HCT116 (cell line): ENCODE results near the gene TDP1. TPM values are rescaled to one million over a fixed set of nuclear protein-coding genes. Genes with fewer than 3 reads are reported as not detected.

Source experiments
- ATAC-seq: fragments of 200-7000 bp; cut with Tn5 transposase; 2 replicates; pipeline ENCODE4 v1.9.1; 2020; ENCODE audit warnings: mild to moderate bottlenecking, moderate library complexity
- BruUV-seq: library from RNA; stranded (reverse); fragments of 400-500 nt; replicated peaks from 2 replicates; lab custom pipeline; 2021; lab: Mats Ljungman, UMichigan
- CTCF ChIA-PET: fragments of 300-600 bp; sonication (Branson Sonifier 250); formaldehyde crosslinking; loops from one replicate; lab custom pipeline; 2021; ENCODE audit warnings: antibody characterized with exemption; lab: Charles Lee
- POLR2A ChIA-PET: fragments of 300-600, 350-600 bp; sonication (Branson Sonifier 250); formaldehyde crosslinking; loops from one replicate; lab custom pipeline; 2021; ENCODE audit warnings: antibody characterized with exemption; lab: Charles Lee
- RAD21 ChIA-PET, 2 experiments: fragments of 300-600 bp; sonication (Branson Sonifier 250); formaldehyde crosslinking; loops; one replicate each; lab custom pipeline; 2023; ENCODE audit warnings: low total read pairs in 2 of 2; ENCODE audit not compliant: uncharacterized antibody in 2 of 2, unreplicated experiment in 2 of 2, low non-redundant PET in 1 of 2; lab: Charles Lee
- DNase-seq: peaks from one replicate; pipeline ENCODE4 v3.0.0-alpha.2; 2010; ENCODE audit warnings: low read depth, low spot score
- H2AFZ ChIP-seq: fragments of 200-600 bp; shearing (Covaris generic), sonication (generic); 2 replicates; pipeline ENCODE4 v1.6.1; 2017; ENCODE audit warnings: low read depth, mixed run types, mixed read lengths, antibody characterized with exemption, low read length; ENCODE audit not compliant: poor library complexity, severe bottlenecking
- H3K27ac ChIP-seq: 2 replicates; pipeline ENCODE4 v1.5.1; 2012; ENCODE audit warnings: low read depth, low read length
- H3K27me3 ChIP-seq: fragments of 200-600 bp; sonication (generic); 2 replicates; pipeline ENCODE4 v1.6.1; 2016; ENCODE audit warnings: mixed run types, low read length, mixed read lengths; ENCODE audit not compliant: insufficient read depth
- H3K36me3 ChIP-seq, 2 experiments: fragments of 200-500 bp in 1 of 2; fragments of 200-600 bp in 1 of 2; sonication (Bioruptor generic) in 1 of 2; sonication (generic) in 1 of 2; 2 replicates each; pipeline versions ENCODE4 v1.5.1 to v1.6.1; 2014 to 2016; ENCODE audit warnings: low read length in 2 of 2, inconsistent platforms in 1 of 2, mixed read lengths in 1 of 2, mixed run types in 1 of 2; ENCODE audit not compliant: insufficient read depth in 2 of 2, control insufficient read depth in 1 of 2
- H3K4me1 ChIP-seq, 2 experiments: fragments of 200-600 bp in 1 of 2; sonication (generic) in 1 of 2; 2 replicates each; pipeline versions ENCODE4 v1.5.1 to v1.6.1; 2012 to 2017; ENCODE audit warnings: low read length in 2 of 2, inconsistent platforms in 1 of 2, mild to moderate bottlenecking in 1 of 2, mixed read lengths in 1 of 2, mixed run types in 1 of 2, moderate library complexity in 1 of 2; ENCODE audit not compliant: insufficient read depth in 2 of 2, control insufficient read depth in 1 of 2
- H3K4me2 ChIP-seq: fragments of 200-600 bp; sonication (generic); 2 replicates; pipeline ENCODE4 v1.6.1; 2017; ENCODE audit warnings: mixed run types, low read length, mixed read lengths
- H3K4me3 ChIP-seq, 2 experiments: fragments of 200-600 bp in 1 of 2; sonication (generic) in 1 of 2; replicated peaks in 1 of 2; 2 replicates each; pipeline ENCODE4 v1.5.1; 2011 to 2016; ENCODE audit warnings: low read length in 2 of 2, control low read depth in 1 of 2, low read depth in 1 of 2, mild to moderate bottlenecking in 1 of 2, mixed read lengths in 1 of 2, mixed run types in 1 of 2
- H3K79me2 ChIP-seq: fragments of 200-600 bp; sonication (generic); 2 replicates; pipeline ENCODE4 v1.6.1; 2017; ENCODE audit warnings: mild to moderate bottlenecking, mixed run types, low read length, moderate library complexity, mixed read lengths; ENCODE audit not compliant: insufficient read depth
- H3K9ac ChIP-seq: fragments of 200-600 bp; sonication (generic); 2 replicates; pipeline ENCODE4 v1.6.1; 2016; ENCODE audit warnings: low read length, mixed read lengths
- H3K9me2 ChIP-seq: fragments of 200-600 bp; sonication (generic), shearing (Covaris generic); 2 replicates; pipeline ENCODE4 v1.6.1; 2017; ENCODE audit warnings: mixed run types, mild to moderate bottlenecking, moderate library complexity; ENCODE audit not compliant: insufficient read depth
- H3K9me3 ChIP-seq, 2 experiments: fragments of 200-500 bp in 1 of 2; fragments of 200-600 bp in 1 of 2; sonication (Bioruptor generic) in 1 of 2; sonication (generic) in 1 of 2; 2 replicates each; pipeline ENCODE4 v1.6.1; 2014 to 2017; ENCODE audit warnings: low read length in 2 of 2, mixed read lengths in 2 of 2, inconsistent platforms in 1 of 2, low read depth in 1 of 2, mild to moderate bottlenecking in 1 of 2, mixed run types in 1 of 2, moderate library complexity in 1 of 2; ENCODE audit not compliant: control insufficient read depth in 1 of 2, insufficient read depth in 1 of 2
- H4K20me1 ChIP-seq: fragments of 200-600 bp; sonication (generic), shearing (Covaris generic); 2 replicates; pipeline ENCODE4 v1.6.1; 2017; ENCODE audit warnings: mixed run types, mild to moderate bottlenecking, moderate library complexity; ENCODE audit not compliant: insufficient read depth
- CEBPB ChIP-seq: IDR thresholded peaks from 2 replicates; pipeline ENCODE4 v1.6.1; 2012; ENCODE audit warnings: low read depth
- SP1 ChIP-seq: IDR thresholded peaks from 2 replicates; pipeline ENCODE4 v1.6.1; 2012; ENCODE audit warnings: low read depth
- SRF ChIP-seq: IDR thresholded peaks from 2 replicates; pipeline ENCODE4 v1.6.1; 2012; ENCODE audit warnings: low read depth
- intact Hi-C: fragments of 100-400 bp; cut with micrococcal nuclease; formaldehyde crosslinking; loops from 2 replicates; pipeline ENCODE4 v1.10.0; 2022
- total RNA-seq: library from RNA; stranded (reverse); gene quantifications from one replicate; pipeline ENCODE4 v1.2.1, GENCODE V29; 2021; ENCODE audit not compliant: unreplicated experiment
- TF ChIP-seq, protein P1 (sequence below), 3 experiments: fragments of 200-600 bp in 1 of 3; sonication (generic) in 1 of 3; IDR thresholded peaks in 2 of 3; conservative IDR thresholded peaks in 1 of 3; 2 replicates each; pipeline ENCODE4 v1.5.1; 2012 to 2017; ENCODE audit warnings: low read depth in 2 of 3, low read length in 2 of 3, antibody characterized with exemption in 1 of 3, borderline replicate concordance in 1 of 3, control low read depth in 1 of 3, mild to moderate bottlenecking in 1 of 3, mixed read lengths in 1 of 3, mixed run types in 1 of 3, moderate library complexity in 1 of 3; ENCODE audit not compliant: insufficient read depth in 1 of 3
- TF ChIP-seq, protein P2 (sequence below): IDR thresholded peaks from 2 replicates; pipeline ENCODE4 v1.6.1; 2012; ENCODE audit warnings: low read depth

Gene TDP1
- total RNA-seq, 1 experiment from 2014 or later, result 37.1 TPM

DNA sequence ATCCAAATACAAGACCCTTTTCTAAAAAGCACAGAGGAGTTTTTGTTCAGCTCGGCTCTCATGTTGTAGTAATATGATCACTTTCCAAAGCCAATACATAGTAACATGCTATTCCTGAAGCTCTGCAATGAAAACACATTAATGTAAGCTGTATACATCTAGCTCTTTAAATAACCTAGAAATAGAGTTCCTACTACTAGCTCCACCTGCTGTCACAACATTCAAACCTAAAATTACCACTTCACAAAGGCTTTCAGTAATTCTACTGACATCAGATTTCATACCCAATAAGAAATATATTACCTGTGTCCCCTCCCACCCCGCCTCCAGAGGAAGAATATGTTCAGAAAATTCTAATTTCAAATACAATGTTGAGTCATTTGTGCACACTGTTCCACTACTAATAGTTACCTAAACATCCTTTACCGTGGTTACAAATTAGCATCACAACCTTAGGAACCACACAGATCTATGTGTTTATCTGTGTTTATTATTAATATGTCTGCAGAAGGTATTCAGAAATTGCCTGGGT is 19.0 kb upstream of the TDP1 start:
- no peak overlapping the region for H3K4me2 ChIP-seq
- TF ChIP-seq CEBPB (no peak), SRF (no peak), SP1 (no peak)
- TF ChIP-seq, protein P1, sequence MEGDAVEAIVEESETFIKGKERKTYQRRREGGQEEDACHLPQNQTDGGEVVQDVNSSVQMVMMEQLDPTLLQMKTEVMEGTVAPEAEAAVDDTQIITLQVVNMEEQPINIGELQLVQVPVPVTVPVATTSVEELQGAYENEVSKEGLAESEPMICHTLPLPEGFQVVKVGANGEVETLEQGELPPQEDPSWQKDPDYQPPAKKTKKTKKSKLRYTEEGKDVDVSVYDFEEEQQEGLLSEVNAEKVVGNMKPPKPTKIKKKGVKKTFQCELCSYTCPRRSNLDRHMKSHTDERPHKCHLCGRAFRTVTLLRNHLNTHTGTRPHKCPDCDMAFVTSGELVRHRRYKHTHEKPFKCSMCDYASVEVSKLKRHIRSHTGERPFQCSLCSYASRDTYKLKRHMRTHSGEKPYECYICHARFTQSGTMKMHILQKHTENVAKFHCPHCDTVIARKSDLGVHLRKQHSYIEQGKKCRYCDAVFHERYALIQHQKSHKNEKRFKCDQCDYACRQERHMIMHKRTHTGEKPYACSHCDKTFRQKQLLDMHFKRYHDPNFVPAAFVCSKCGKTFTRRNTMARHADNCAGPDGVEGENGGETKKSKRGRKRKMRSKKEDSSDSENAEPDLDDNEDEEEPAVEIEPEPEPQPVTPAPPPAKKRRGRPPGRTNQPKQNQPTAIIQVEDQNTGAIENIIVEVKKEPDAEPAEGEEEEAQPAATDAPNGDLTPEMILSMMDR (IDR thresholded peaks at IDR 0.05 in 2 of 3, conservative IDR thresholded peaks at IDR 0.05 in 1 of 3; ENCODE audit: borderline replicate concordance in 1 of 3, insufficient read depth in 1 of 3, low read depth in 2 of 3, low read length in 2 of 3), result peak in 1 of 3 experiments; percentile 13; a peak in 1 of 6 replicates
- TF ChIP-seq, protein P2, sequence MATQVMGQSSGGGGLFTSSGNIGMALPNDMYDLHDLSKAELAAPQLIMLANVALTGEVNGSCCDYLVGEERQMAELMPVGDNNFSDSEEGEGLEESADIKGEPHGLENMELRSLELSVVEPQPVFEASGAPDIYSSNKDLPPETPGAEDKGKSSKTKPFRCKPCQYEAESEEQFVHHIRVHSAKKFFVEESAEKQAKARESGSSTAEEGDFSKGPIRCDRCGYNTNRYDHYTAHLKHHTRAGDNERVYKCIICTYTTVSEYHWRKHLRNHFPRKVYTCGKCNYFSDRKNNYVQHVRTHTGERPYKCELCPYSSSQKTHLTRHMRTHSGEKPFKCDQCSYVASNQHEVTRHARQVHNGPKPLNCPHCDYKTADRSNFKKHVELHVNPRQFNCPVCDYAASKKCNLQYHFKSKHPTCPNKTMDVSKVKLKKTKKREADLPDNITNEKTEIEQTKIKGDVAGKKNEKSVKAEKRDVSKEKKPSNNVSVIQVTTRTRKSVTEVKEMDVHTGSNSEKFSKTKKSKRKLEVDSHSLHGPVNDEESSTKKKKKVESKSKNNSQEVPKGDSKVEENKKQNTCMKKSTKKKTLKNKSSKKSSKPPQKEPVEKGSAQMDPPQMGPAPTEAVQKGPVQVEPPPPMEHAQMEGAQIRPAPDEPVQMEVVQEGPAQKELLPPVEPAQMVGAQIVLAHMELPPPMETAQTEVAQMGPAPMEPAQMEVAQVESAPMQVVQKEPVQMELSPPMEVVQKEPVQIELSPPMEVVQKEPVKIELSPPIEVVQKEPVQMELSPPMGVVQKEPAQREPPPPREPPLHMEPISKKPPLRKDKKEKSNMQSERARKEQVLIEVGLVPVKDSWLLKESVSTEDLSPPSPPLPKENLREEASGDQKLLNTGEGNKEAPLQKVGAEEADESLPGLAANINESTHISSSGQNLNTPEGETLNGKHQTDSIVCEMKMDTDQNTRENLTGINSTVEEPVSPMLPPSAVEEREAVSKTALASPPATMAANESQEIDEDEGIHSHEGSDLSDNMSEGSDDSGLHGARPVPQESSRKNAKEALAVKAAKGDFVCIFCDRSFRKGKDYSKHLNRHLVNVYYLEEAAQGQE, result no peak
- TF ChIP-seq, all 23 proteins: peak for 1
- Histone ChIP-seq H3K27ac (no peak overlapping the region), H3K4me3 (no peak overlapping the region), H3K9ac (no peak overlapping the region), H3K27me3 (no peaks in the 10 kb centered on the region), H3K4me1 (0 out of 4 replicates have a peak, but pooled peaks cover 0 to 3% of the 10 kb centered on the region in 2 experiments), H3K9me2 (no peaks in the 10 kb centered on the region), H2AFZ (no peak overlapping the region), H3K9me3 (no peaks in the 10 kb centered on the region), H3K79me2 (no peaks in the 10 kb centered on the region), H3K36me3 (no peaks in the 10 kb centered on the region), H4K20me1 (no peaks in the 10 kb centered on the region)
- ChIA-PET RAD21 (no interaction called here), POLR2A (no interaction called here), CTCF (interaction anchor here (0.8 to 1.8 kb wide), 5 partner anchors 10 to 909 kb away, joined by 3 to 9 read pairs (median 4); no protein-coding TSS in a partner anchor)
- intact Hi-C loops, result no loop called here
- ATAC-seq (no peak), DNase-seq (no peak)
- no TSS peak for BruUV-seq
